Astrocyte of the cerebellum (primary cell): ENCODE results near the gene SHISA6.

ENCODE experiments used
- DNase-seq: peaks from one replicate; pipeline ENCODE4 v3.0.0-alpha.2; 2011; ENCODE audit warnings: low read depth
- H3K4me3 ChIP-seq: 2 replicates; pipeline ENCODE4 v1.5.1; 2011; ENCODE audit warnings: mild to moderate bottlenecking, low read depth, low read length, moderate library complexity
- in situ Hi-C: cut with HindIII; loops from 2 replicates; pipeline ENCODE4 v1.10.0; 2017; ENCODE audit warnings: low sequenced_read_pairs
- TF ChIP-seq, protein P1 (sequence below): IDR thresholded peaks from 2 replicates; pipeline ENCODE4 v1.5.1; 2012; ENCODE audit warnings: low read length, low read depth, moderate library complexity, mild to moderate bottlenecking; ENCODE audit errors: missing control alignments

The SHISA6 gene

DNA sequence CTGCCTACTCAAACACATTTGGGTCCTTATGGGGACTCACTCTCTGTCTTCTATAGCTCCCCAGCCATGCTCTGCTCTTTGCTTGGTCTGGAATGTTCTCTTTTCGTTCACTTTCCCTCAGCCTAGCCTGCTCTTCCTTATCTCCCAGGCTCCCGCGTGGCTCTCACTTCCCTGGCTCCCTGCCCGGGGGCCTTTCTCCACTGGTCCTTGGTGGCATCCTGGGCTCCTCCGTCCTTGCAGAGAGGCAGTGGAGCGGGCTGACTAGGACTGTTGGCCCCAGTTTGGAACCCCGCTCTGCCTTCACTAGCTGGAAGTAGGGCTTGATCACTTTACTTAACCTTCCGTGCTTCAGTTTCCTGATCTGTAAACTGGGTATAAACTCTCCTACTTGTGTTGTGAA is 31.2 kb downstream of the SHISA6 start:
- TF ChIP-seq, protein P1, sequence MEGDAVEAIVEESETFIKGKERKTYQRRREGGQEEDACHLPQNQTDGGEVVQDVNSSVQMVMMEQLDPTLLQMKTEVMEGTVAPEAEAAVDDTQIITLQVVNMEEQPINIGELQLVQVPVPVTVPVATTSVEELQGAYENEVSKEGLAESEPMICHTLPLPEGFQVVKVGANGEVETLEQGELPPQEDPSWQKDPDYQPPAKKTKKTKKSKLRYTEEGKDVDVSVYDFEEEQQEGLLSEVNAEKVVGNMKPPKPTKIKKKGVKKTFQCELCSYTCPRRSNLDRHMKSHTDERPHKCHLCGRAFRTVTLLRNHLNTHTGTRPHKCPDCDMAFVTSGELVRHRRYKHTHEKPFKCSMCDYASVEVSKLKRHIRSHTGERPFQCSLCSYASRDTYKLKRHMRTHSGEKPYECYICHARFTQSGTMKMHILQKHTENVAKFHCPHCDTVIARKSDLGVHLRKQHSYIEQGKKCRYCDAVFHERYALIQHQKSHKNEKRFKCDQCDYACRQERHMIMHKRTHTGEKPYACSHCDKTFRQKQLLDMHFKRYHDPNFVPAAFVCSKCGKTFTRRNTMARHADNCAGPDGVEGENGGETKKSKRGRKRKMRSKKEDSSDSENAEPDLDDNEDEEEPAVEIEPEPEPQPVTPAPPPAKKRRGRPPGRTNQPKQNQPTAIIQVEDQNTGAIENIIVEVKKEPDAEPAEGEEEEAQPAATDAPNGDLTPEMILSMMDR = no peak
- in situ Hi-C loops = no loop called here
- no peak for DNase-seq
- no peak overlapping the region for H3K4me3 ChIP-seq

DNA sequence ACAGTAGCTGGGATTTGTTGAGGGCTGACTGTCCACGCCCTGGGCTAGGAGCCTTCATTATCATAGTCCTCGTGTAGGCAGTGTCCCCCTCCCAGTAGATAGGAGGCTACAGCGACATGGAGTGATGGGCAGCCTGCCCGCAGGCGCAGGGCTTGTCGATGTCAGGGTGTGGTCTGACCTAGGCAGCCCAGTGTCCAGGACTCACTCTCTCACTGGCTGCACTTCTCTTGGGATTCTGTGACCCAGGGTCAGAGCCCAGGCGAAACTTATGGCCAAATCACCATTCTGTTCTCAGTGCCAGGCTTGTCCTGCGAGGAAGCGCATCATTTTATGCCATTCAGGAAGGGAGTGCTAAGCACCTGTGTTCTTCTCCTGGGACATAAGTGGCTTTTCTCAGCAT is 32.6 kb downstream of the SHISA6 start:
- H3K4me3 ChIP-seq = no peak overlapping the region
- DNase-seq = no peak
- in situ Hi-C loops = no loop called here
- TF ChIP-seq, protein P1 = no peak

DNA sequence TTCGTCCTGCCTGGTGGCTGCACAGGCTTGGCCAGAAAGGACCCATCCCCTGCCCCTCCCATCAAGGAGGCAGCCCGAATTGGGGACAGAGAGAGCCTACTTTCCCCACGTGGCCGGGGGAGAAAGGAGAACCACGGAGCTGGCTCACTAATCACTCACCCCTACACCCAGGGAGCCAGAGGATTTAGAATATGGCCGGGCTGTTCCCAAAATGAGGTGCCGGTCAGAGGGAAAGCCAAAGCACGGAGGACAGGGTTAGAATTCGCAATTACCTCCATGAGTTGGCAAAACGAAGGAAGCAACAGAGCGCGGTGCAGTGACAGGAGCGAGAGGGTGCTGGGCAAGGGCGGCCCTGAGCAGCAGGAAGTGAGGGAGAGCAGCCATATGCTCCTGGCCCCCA is 33.1 kb downstream of the SHISA6 start:
- in situ Hi-C loops = no loop called here
- TF ChIP-seq, protein P1 = no peak
- no peak for DNase-seq
- H3K4me3 ChIP-seq = no peak overlapping the region

DNA sequence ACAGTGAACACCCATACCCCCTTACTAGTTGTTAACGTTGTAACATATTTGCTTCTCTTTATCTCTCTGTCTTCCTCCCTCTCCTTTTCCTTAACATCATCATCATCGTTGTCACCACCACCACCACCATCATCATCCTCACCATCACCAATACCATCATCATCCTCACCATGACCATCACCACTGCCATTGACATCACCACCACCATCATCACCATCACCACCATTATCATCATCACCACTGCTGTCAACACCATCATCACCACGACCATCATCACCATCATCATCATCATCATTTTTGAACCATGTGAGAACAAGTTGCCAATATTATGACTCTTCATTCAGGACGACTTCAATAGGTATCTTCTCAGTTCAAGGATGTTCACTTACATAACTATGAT is 35.5 kb downstream of the SHISA6 start:
- TF ChIP-seq, protein P1 = no peak
- no peak overlapping the region for H3K4me3 ChIP-seq
- DNase-seq = no peak
- in situ Hi-C loops = no loop called here

DNA sequence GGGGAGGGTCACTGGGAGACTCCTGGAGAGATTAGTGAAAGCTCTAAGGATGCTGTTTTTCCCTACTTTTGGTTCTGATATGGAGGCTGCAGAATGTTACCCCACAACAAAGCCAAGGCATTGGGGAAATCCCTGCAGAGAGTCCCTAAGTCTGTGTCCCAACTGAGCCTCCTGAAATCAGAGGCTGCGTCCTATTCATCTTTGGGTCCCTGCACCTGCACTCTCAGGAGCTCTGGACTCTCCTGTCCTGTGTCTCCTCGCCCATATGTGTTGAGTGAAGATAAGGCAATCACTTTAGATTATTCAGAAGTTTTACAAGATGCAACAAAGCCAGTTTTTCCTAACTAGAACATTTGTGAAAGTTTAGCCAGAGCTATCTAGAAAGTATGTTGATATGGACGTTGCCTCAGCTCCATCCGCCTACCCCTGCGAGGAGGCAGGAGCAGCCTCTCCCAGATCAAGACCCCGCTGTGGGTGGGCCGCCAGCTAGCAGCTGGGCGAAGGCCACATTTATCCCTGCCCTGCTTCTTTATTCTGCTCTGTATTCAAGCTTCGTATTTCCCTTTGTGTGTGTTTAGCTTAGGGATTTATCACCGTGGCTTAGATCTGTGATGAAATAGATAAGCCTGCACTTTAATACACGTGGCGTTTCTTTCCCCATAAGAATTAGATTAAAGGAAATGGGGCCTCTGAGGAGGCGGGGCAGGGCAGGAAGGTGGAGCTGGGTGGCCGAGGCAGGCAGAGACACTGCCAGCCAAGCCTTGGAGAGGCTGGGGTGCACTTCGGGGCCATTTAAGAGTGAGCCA is 37.4 kb downstream of the SHISA6 start:
- no peak for DNase-seq
- TF ChIP-seq, protein P1 = no peak
- in situ Hi-C loops = no loop called here
- no peak overlapping the region for H3K4me3 ChIP-seq

DNA sequence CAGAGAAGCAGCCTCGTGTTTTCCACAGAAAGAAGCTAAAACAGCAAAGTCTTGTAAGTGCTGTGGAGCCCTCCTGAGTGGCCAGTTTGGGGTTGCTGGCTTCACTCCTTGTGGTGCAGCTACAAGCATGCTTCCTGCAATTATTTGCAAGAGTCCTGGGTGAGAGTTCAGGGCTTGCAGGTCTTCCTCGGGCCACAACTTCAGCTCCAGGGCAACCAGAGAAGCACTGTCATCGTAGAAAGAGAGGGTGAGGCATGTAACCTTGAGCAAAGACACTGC is 37.9 kb downstream of the SHISA6 start:
- in situ Hi-C loops = no loop called here
- no peak overlapping the region for H3K4me3 ChIP-seq
- TF ChIP-seq, protein P1 = no peak
- no peak for DNase-seq

DNA sequence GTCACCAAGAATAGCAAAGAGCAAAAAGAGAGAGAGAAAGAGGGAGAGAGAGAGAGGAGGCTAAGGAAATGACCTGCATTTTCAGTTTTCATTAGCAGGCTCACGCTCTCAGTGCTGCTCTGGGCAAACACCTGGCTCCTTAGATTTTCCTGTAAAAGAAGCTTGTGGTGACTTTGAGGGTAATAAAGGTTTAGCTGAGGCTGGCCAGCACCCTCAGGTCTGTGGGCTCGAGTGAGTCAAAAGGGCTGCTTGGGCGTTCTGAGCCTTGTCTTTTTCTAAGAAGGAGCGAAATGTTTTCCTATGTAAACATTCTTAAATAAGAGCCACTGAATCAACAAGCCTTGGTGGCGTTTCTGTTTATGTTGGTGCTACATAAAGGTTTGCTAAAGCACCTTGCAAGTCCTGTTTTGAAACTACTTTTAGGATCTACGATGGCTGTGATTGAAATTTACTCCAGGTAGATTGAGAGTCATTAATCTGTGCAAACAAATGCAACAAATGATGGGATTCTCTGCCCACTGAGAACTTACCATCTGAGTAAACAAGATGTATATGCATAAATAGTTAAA is 38.8 kb downstream of the SHISA6 start:
- no peak overlapping the region for H3K4me3 ChIP-seq
- TF ChIP-seq, protein P1 = no peak
- no peak for DNase-seq
- in situ Hi-C loops = no loop called here
